GM12801 (cell line): ENCODE measurements around the gene GRID1.

Experiments
- TF ChIP-seq, protein P1 (sequence below): IDR thresholded peaks from one replicate; pipeline ENCODE4 v1.5.1; 2011; ENCODE audit warnings: control low read depth; ENCODE audit not compliant: insufficient read length; ENCODE audit errors: extremely low read depth

The GRID1 gene

GRCh38 chr10:86104156-86104555, 262.4 kb downstream of the GRID1 start:
- TF ChIP-seq, protein P1, sequence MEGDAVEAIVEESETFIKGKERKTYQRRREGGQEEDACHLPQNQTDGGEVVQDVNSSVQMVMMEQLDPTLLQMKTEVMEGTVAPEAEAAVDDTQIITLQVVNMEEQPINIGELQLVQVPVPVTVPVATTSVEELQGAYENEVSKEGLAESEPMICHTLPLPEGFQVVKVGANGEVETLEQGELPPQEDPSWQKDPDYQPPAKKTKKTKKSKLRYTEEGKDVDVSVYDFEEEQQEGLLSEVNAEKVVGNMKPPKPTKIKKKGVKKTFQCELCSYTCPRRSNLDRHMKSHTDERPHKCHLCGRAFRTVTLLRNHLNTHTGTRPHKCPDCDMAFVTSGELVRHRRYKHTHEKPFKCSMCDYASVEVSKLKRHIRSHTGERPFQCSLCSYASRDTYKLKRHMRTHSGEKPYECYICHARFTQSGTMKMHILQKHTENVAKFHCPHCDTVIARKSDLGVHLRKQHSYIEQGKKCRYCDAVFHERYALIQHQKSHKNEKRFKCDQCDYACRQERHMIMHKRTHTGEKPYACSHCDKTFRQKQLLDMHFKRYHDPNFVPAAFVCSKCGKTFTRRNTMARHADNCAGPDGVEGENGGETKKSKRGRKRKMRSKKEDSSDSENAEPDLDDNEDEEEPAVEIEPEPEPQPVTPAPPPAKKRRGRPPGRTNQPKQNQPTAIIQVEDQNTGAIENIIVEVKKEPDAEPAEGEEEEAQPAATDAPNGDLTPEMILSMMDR = no peak

DNA sequence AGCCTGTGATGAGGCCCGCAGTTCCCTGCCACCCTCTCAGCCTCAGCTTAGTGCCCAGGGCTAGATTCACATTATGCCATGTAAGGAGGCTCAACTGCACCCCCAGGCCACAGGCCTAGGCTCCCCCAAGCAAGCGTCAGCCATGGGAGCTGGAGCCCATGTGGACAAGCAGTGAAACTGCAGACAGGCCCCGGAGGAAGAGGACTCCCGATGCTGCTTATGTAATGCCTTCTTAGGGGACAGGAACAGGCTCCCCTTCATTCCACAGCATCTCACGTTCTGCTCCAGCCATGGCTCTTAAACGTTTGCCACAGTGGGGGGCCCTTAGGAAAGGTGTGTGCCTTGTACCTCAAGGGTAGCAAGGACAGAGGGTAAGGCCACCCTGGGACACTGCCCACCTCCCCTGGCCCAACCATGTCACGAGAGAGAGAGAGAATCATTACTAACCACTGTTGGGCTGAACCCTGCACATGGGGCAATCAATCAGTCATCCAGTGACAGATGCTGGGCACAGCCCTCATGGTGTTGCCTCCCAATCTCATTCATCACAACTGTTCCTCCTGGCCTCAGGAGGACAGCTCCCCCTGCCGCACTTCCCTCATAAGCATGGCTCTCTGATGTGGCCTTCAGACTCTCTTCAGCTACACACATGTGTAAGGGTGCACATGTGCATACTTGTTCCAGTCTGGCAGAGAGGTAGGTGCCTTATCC, 263.0 kb downstream of the GRID1 start:
- TF ChIP-seq, protein P1 = no peak

DNA sequence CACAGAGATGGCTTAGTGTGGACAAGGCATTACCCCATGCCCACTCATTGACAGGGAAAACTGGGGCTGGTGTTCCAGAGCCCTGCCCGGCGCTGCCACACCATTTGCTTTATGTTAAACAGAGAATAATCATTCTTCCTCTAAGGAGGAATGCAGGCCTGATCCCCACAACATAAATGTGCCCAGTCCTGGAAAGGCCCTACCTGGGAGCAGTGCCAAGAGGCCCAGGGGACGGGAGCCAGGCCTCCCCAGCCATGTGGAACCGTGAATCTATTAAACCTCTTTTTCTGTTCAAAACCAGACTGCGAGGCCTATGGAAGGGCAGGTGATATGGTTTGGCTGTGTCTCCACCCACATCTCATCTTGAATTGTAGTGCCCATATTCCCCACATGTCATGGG, 264.1 kb downstream of the GRID1 start:
- TF ChIP-seq, protein P1 = no peak

GRCh38 chr10:86102031-86102430, 264.6 kb downstream of the GRID1 start:
- TF ChIP-seq, protein P1 = no peak

DNA sequence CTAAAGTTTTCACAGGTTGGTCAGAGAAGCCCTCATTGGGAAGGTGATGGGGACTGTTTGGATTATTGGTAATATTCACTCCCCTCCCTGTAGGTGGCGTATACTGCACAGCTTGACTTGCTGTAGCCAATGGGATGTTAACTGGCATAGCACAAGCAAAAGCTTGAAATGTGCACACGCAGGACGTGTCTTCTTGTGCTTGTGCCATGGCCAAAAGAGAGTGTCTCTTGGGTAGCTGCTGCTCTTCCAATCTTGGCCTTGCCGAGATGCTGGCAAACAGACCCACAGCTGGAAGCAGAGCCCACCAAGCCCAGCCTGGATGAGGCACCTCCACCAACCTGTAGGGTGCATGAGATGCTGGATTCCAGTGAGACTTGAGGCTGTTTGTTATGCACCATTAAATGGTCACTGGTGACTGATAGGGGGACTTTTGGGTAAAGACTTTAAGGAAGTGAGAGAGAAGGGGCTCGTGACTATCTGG, 266.0 kb downstream of the GRID1 start:
- TF ChIP-seq, protein P1 = no peak

DNA sequence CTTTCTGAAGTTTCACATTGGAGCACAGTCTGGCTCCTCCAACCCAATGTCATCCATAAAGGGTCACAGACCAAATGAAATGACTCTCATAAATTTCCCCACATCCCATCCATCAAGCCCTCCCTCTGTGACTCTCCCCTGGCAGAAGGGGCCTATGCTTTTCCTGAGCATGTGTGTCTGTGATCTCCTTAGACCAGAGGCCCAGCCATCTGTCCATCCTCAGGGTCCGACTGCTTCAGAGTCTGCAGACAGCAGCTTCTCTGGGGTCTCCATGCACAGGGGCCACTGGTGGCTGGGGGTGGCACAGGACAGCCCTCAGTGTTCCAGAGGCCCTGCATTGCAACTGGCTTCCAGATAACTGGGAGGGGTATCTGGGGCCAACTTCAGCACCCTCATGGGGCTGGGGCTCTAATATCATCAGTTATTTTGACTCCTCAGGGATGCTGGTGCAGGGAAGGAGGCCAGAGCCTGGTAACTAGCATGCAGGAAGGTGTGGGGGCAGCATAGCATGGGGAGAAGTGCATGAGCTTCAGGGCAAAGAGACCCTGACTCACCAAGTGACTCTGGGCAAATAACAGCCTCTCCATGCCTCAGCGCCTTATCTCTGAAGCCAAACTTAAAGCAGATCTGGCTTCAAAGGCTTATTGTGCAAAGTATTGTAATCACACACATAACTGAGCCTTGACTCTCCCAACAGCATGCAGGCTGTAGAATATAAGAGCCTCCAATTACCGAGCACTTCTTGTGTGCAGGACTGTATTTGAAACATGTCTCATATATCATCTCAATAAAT, 266.9 kb downstream of the GRID1 start:
- TF ChIP-seq, protein P1 = no peak

DNA sequence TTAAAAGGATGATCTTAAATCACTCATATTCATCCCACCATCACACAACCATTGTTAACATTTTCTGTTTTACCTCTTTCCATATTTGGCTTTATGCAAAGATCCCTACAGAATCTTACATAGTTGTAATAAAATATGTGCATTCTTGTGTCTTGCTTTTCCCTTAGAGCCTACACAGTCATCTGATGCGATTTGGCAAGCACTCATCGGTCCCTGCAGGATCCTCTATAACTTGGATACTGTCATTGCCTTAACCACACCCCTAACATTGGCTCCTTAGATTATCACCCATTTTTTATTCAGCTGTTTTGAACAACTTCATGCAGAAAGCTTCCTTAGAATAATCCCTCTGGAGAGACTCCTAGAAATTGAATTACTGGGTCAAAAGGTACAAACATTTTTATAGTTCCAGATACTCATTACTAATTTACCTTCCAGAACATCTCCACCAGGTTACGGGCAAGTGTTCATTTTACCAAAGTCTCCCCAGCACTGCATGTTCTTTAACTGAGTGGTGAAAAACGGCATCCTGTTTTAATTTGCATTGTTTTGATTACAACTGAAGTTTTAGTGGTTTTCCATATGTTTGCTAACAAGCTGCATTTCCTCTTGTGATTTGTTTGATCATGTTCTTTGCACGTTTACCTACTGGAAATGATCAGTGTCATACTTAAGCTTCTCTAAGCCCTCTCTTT, 268.3 kb downstream of the GRID1 start:
- TF ChIP-seq, protein P1 = no peak
